GM23338 (cell line): Measurements from ENCODE around the gene CSRNP3. TPM values are rescaled to one million over a fixed set of nuclear protein-coding genes. Genes with fewer than 3 reads are reported as not detected.

Experiments
- ATAC-seq: fragments of 200-7000 bp; cut with Tn5 transposase; 3 replicates; pipeline ENCODE4 v1.9.1; 2020
- DNase-seq: peaks from one replicate; pipeline ENCODE4 v3.0.0-alpha.2; 2015; ENCODE audit warnings: low spot score
- H2AFZ ChIP-seq: fragments of 200-600 bp; sonication (generic); 2 replicates; pipeline ENCODE4 v1.8.0; 2016; ENCODE audit warnings: antibody characterized with exemption, mild to moderate bottlenecking, moderate library complexity
- H3F3A ChIP-seq: fragments of 200-600 bp; sonication (generic); replicated peaks from 2 replicates; pipeline ENCODE4 v1.8.0; 2017; ENCODE audit warnings: antibody characterized with exemption, mixed run types, low read depth
- H3K27ac ChIP-seq: fragments of 200-600 bp; sonication (generic); 2 replicates; pipeline ENCODE4 v1.6.1; 2016; ENCODE audit warnings: low read depth
- H3K27me3 ChIP-seq: fragments of 200-600 bp; sonication (generic); 2 replicates; pipeline ENCODE4 v1.8.0; 2016; ENCODE audit warnings: mild to moderate bottlenecking, mixed run types, moderate library complexity; ENCODE audit not compliant: insufficient read depth
- H3K36me3 ChIP-seq: fragments of 200-600 bp; sonication (generic); 2 replicates; pipeline ENCODE4 v1.8.0; 2016; ENCODE audit warnings: mild to moderate bottlenecking; ENCODE audit not compliant: insufficient read depth
- H3K4me1 ChIP-seq: fragments of 200-600 bp; sonication (generic); 2 replicates; pipeline ENCODE4 v1.8.0; 2016; ENCODE audit warnings: mild to moderate bottlenecking, moderate library complexity; ENCODE audit not compliant: insufficient read depth
- H3K4me2 ChIP-seq: fragments of 200-600 bp; sonication (generic); 2 replicates; pipeline ENCODE4 v1.7.1; 2017; ENCODE audit warnings: mixed run types
- H3K4me3 ChIP-seq: fragments of 200-600 bp; sonication (generic); 2 replicates; pipeline ENCODE4 v1.6.1; 2016; ENCODE audit warnings: mixed run types
- H3K79me2 ChIP-seq: fragments of 200-600 bp; sonication (generic); replicated peaks from 2 replicates; pipeline ENCODE4 v1.8.0; 2017; ENCODE audit warnings: mild to moderate bottlenecking; ENCODE audit not compliant: insufficient read depth
- H3K9me2 ChIP-seq: fragments of 200-600 bp; sonication (generic); 2 replicates; pipeline ENCODE4 v1.8.0; 2017; ENCODE audit not compliant: insufficient read depth
- H4K20me1 ChIP-seq: fragments of 200-600 bp; sonication (generic); replicated peaks from 2 replicates; pipeline ENCODE4 v1.8.0; 2017; ENCODE audit warnings: mild to moderate bottlenecking; ENCODE audit not compliant: insufficient read depth
- H3K27ac Mint-ChIP-seq: 2 replicates; pipeline ENCODE4 v1.8.0; 2020; ENCODE audit warnings: inconsistent platforms, mild to moderate bottlenecking, moderate library complexity, mixed read lengths
- H3K27me3 Mint-ChIP-seq: 3 replicates; pipeline ENCODE4 v1.8.0; 2022; ENCODE audit warnings: low read depth, mild to moderate bottlenecking, moderate library complexity, mixed read lengths, inconsistent platforms; ENCODE audit not compliant: insufficient read depth, poor library complexity
- H3K36me3 Mint-ChIP-seq: 3 replicates; pipeline ENCODE4 v1.8.0; 2021; ENCODE audit warnings: low read depth, mild to moderate bottlenecking, inconsistent platforms, moderate library complexity, mixed read lengths
- H3K4me1 Mint-ChIP-seq: 3 replicates; pipeline ENCODE4 v1.8.0; 2020; ENCODE audit warnings: mild to moderate bottlenecking, inconsistent platforms, mixed read lengths
- H3K4me3 Mint-ChIP-seq: 3 replicates; pipeline ENCODE4 v1.8.0; 2021; ENCODE audit warnings: moderate library complexity, mild to moderate bottlenecking, inconsistent platforms, mixed read lengths
- H3K9me3 Mint-ChIP-seq: 3 replicates; pipeline ENCODE4 v1.8.0; 2020; ENCODE audit warnings: moderate library complexity, mild to moderate bottlenecking, inconsistent platforms, mixed read lengths
- CREB1 ChIP-seq: fragments of 250-450 bp; sonication (Bioruptor Pico); IDR thresholded peaks from 2 replicates; pipeline ENCODE4 v1.5.0; 2020; ENCODE audit warnings: low read depth, mild to moderate bottlenecking, moderate library complexity
- CTCF ChIP-seq, 2 experiments: fragments of 200-600 bp in 1 of 2; sonication (generic) in 1 of 2; conservative IDR thresholded peaks; 2 replicates each; pipeline versions ENCODE4 v1.5.1 to v1.6.1; 2016 to 2017; ENCODE audit warnings: antibody characterized with exemption in 2 of 2, low read depth in 2 of 2, mild to moderate bottlenecking in 2 of 2, moderate library complexity in 1 of 2
- ETS1 ChIP-seq: IDR thresholded peaks from 2 replicates; pipeline ENCODE4 v1.6.1; 2016; ENCODE audit warnings: antibody characterized with exemption
- EZH2 ChIP-seq: fragments of 200-600 bp; sonication (generic); IDR thresholded peaks from one replicate; pipeline ENCODE4 v1.8.0; 2017; ENCODE audit warnings: antibody characterized with exemption, mild to moderate bottlenecking, low read depth; ENCODE audit not compliant: unreplicated experiment
- EZH2phosphoT487 ChIP-seq: fragments of 200-600 bp; sonication (generic); IDR thresholded peaks from one replicate; pipeline ENCODE4 v1.8.1; 2018; ENCODE audit warnings: antibody characterized with exemption; ENCODE audit not compliant: unreplicated experiment
- JUNB ChIP-seq: IDR thresholded peaks from one replicate; pipeline ENCODE4 v1.6.1; 2016; ENCODE audit warnings: antibody characterized with exemption; ENCODE audit not compliant: unreplicated experiment
- NANOG ChIP-seq: IDR thresholded peaks from 2 replicates; pipeline ENCODE4 v1.6.1; 2016; ENCODE audit warnings: antibody characterized with exemption, borderline replicate concordance
- POLR2AphosphoS5 ChIP-seq: IDR thresholded peaks from 2 replicates; pipeline ENCODE4 v1.6.1; 2016; ENCODE audit warnings: antibody characterized with exemption, low read depth
- REST ChIP-seq: IDR thresholded peaks from one replicate; pipeline ENCODE4 v1.6.1; 2018; ENCODE audit warnings: antibody characterized with exemption; ENCODE audit not compliant: unreplicated experiment
- STAT1 ChIP-seq: IDR thresholded peaks from one replicate; pipeline ENCODE4 v1.6.1; 2016; ENCODE audit warnings: antibody characterized with exemption; ENCODE audit not compliant: unreplicated experiment
- ZNF114 ChIP-seq: fragments of 250-450 bp; sonication (Bioruptor Pico); IDR thresholded peaks from 2 replicates; pipeline ENCODE4 v1.5.0; 2020; ENCODE audit warnings: mild to moderate bottlenecking, moderate library complexity
- ZNF331 ChIP-seq: fragments of 250-450 bp; sonication (Bioruptor Pico); IDR thresholded peaks from 2 replicates; pipeline ENCODE4 v1.5.0; 2020; ENCODE audit warnings: low read depth, mild to moderate bottlenecking, moderate library complexity
- ZNF462 ChIP-seq: fragments of 250-450 bp; sonication (Bioruptor Pico); IDR thresholded peaks from 2 replicates; pipeline ENCODE4 v1.5.0; 2020; ENCODE audit warnings: mild to moderate bottlenecking, moderate library complexity
- polyA plus RNA-seq: library from polyadenylated mRNA; unstranded; fragments of >200 nt; fragmentation: Nextera tagmentation; extraction: Ambion mirVana; gene quantifications from 2 replicates; pipeline ENCODE4 v1.2.1, GENCODE V29; 2016
- total RNA-seq: library from RNA; depleted of rRNA; stranded (reverse); fragments of >200 nt; shearing (Covaris generic); gene quantifications from 2 replicates; pipeline ENCODE4 v1.2.3, GENCODE V29; 2014

Gene CSRNP3
- total and polyA plus RNA-seq, 2 experiments from 2014 or later: 3.8 to 6.8 TPM

GRCh38 chr2:165627470-165627869 lies 158.0 kb downstream of the CSRNP3 start:
- TF ChIP-seq EZH2 (no peak), EZH2phosphoT487 (no peak), CREB1 (CRISPR knock-in tag) (no peak), ZNF331 (CRISPR knock-in tag) (no peak), STAT1 (no peak), ZNF114 (CRISPR knock-in tag) (no peak), REST (no peak), ZNF462 (no peak), ETS1 (no peak), NANOG (no peak), JUNB (no peak), POLR2AphosphoS5 (no peak), CTCF (conservative IDR thresholded peaks at IDR 0.05; ENCODE audit: low read depth in 2 of 2) (no peak)
- H3K27me3 ChIP-seq: no peaks in the 10 kb centered on the region
- no peak overlapping the region for H2AFZ ChIP-seq
- no peak overlapping the region for H3K4me3 Mint-ChIP-seq
- H3K4me1 Mint-ChIP-seq: peaks cover 31% of the 10 kb centered on the region
- H3K4me2 ChIP-seq: no peak overlapping the region
- no peaks in the 10 kb centered on the region for H3K36me3 Mint-ChIP-seq
- no peaks in the 10 kb centered on the region for H3K36me3 ChIP-seq
- peaks cover 2% of the 10 kb centered on the region for H3K27me3 Mint-ChIP-seq
- H3K9me2 ChIP-seq: no peaks in the 10 kb centered on the region
- ATAC-seq (no peak), DNase-seq (no peak)
- H3F3A ChIP-seq: no peaks in the 10 kb centered on the region
- H3K27ac ChIP-seq: no peak overlapping the region; the same call in 1 of the 2 replicates
- no peaks in the 10 kb centered on the region for H4K20me1 ChIP-seq
- H3K27ac Mint-ChIP-seq: no peak overlapping the region
- no peaks in the 10 kb centered on the region for H3K9me3 Mint-ChIP-seq
- no peaks in the 10 kb centered on the region for H3K79me2 ChIP-seq
- peaks cover 20% of the 10 kb centered on the region for H3K4me1 ChIP-seq
- no peak overlapping the region for H3K4me3 ChIP-seq
